Gastrocnemius medialis (tissue), 4 donors: ENCODE data around the gene ZNF611. TPM values are rescaled to one million over a fixed set of nuclear protein-coding genes. Genes with fewer than 3 reads are reported as not detected.
"Not testable (repeated sequence)": the region's sequence is repeated elsewhere in the genome, so short reads cannot be mapped to it uniquely, and the experiment has no call there.

ENCODE experiments used
- ATAC-seq, 2 donors: fragments of 150-250 bp; one replicate each; pipeline ENCODE4 v1.9.1; 2016
- DNase-seq, 2 donors: peaks; one replicate each; pipeline ENCODE4 v3.0.0-alpha.2; 2019
- H3K27ac ChIP-seq, 4 donors: fragments of 200-600 bp; sonication (generic); 1 replicate in 1 of 4; 2 replicates in 3 of 4; pipeline ENCODE4 v1.5.1; 2016 to 2018; ENCODE audit warnings: mild to moderate bottlenecking in 2 of 4, moderate library complexity in 1 of 4
- H3K27me3 ChIP-seq, 3 donors: fragments of 200-600 bp; sonication (generic) in 2 of 3; 1 replicate in 1 of 3; 2 replicates in 2 of 3; pipeline versions ENCODE4 v1.5.1 to v1.6.0; 2016 to 2019; ENCODE audit warnings: mild to moderate bottlenecking in 1 of 3, moderate library complexity in 1 of 3
- H3K36me3 ChIP-seq, 2 donors: fragments of 200-600 bp; sonication (generic) in 1 of 2; one replicate each; pipeline ENCODE4 v1.5.1; 2017 to 2018
- H3K4me1 ChIP-seq, 2 donors: fragments of 200-600 bp; sonication (generic) in 1 of 2; one replicate each; pipeline ENCODE4 v1.5.1; 2016 to 2017; ENCODE audit warnings: mild to moderate bottlenecking in 2 of 2
- H3K4me3 ChIP-seq, 4 donors: fragments of 200-600 bp; sonication (generic) in 3 of 4; 1 replicate in 1 of 4; 2 replicates in 3 of 4; pipeline ENCODE4 v1.5.1; 2016 to 2019; ENCODE audit warnings: mild to moderate bottlenecking in 2 of 4
- H3K9me3 ChIP-seq, 3 donors: fragments of 200-600 bp; sonication (generic) in 2 of 3; 1 replicate in 1 of 3; 2 replicates in 2 of 3; pipeline ENCODE4 v1.5.1; 2016 to 2019
- POLR2A ChIP-seq, 2 donors: fragments of 450-650 bp; IDR thresholded peaks; one replicate each; pipeline ENCODE4 v1.6.1; 2017; ENCODE audit warnings: antibody characterized with exemption in 2 of 2, mild to moderate bottlenecking in 2 of 2, moderate library complexity in 2 of 2
- in situ Hi-C, 4 donors: fragments of 200-750 bp; cut with MboI; loops; one replicate each; pipeline versions ENCODE4 v1.15.0 to v1.8.0; 2017; ENCODE audit warnings: low sequenced_read_pairs in 4 of 4
- intact Hi-C: fragments of 100-400 bp; cut with DNase I; formaldehyde crosslinking; loops from one replicate; pipeline ENCODE4 v1.15.1; 2023; ENCODE audit warnings: low total_unique reads
- total RNA-seq, 4 donors: library from RNA; depleted of rRNA; stranded (reverse); fragments of >200 nt; gene quantifications; one replicate each; pipeline versions ENCODE4 v1.1.0 to v1.2.3, GENCODE V29; 2016
- TF ChIP-seq, protein P1 (sequence below), 5 experiments: fragments of 450-650 bp in 3 of 5; fragments of 200-600 bp in 2 of 5; sonication (generic) in 2 of 5; IDR thresholded peaks in 4 of 5; conservative IDR thresholded peaks in 1 of 5; 1 replicate in 4 of 5; 2 replicates in 1 of 5; pipeline ENCODE4 v1.5.1; 2016 to 2019; ENCODE audit warnings: antibody characterized with exemption in 5 of 5, mild to moderate bottlenecking in 3 of 5, moderate library complexity in 3 of 5

Gene ZNF611
- total RNA-seq, 4 donors from 2014 or later: 1.7 to 4.0 (median 2.5) TPM

DNA sequence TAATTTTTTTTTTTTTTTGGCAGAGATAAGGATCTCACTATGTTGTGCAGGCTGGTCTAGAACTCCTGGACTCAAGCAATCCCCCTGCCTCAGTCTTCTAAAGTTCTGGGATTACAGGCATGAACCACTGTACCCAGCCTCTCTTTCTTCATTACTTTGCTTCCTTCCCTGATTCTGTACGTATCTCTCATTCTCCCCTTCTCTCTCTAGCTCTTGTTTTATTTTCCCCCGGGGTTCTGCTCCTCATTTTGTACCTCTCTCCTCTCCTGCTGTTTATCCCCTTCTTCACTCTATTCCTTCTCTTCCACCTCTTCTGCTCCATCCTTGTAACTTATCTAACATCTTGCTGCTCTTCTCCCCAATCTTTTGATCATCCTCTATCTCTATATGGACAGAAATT lies 46.5 kb downstream of the ZNF611 start:
- Histone ChIP-seq H3K4me1 (peaks cover 3 to 8% of the 10 kb centered on the region in 2 donors), H3K27ac (no peak overlapping the region), H3K36me3 (no peaks in the 10 kb centered on the region), H3K27me3 (peaks cover 0 to 6% (median 3%) of the 10 kb centered on the region in 3 donors), H3K9me3 (no peaks in the 10 kb centered on the region), H3K4me3 (no peak overlapping the region)
- in situ Hi-C loops: no loop called here
- ATAC-seq: no peak
- intact Hi-C loops: no loop called here
- no peak for DNase-seq
- no peak for TF ChIP-seq POLR2A (IDR thresholded peaks at IDR 0.05)

DNA sequence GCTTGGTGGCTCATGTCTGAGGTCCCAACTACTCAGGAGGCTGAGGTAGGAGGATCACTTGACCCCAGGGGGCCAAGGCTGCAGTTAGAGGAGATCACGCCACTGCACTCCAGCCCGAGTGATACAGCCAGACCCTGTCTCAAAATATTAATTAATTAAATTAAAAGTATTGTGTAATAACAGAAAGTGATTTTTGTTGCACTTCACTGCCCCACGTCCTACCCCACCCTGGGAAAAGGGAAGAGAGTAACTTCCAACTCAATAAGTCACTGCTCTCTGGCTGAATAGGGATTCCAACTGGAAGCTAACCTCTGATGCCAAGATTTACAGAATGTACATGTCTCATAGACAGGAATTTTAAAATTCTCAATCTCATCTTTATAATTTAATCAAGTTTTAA lies 47.2 kb downstream of the ZNF611 start:
- intact Hi-C loops: no loop called here
- no peaks in the 10 kb centered on the region for H3K9me3 ChIP-seq
- ATAC-seq: no peak
- no peak for TF ChIP-seq POLR2A (IDR thresholded peaks at IDR 0.05)
- TF ChIP-seq, protein P1, sequence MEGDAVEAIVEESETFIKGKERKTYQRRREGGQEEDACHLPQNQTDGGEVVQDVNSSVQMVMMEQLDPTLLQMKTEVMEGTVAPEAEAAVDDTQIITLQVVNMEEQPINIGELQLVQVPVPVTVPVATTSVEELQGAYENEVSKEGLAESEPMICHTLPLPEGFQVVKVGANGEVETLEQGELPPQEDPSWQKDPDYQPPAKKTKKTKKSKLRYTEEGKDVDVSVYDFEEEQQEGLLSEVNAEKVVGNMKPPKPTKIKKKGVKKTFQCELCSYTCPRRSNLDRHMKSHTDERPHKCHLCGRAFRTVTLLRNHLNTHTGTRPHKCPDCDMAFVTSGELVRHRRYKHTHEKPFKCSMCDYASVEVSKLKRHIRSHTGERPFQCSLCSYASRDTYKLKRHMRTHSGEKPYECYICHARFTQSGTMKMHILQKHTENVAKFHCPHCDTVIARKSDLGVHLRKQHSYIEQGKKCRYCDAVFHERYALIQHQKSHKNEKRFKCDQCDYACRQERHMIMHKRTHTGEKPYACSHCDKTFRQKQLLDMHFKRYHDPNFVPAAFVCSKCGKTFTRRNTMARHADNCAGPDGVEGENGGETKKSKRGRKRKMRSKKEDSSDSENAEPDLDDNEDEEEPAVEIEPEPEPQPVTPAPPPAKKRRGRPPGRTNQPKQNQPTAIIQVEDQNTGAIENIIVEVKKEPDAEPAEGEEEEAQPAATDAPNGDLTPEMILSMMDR (IDR thresholded peaks at IDR 0.05 in 4 of 5, conservative IDR thresholded peaks at IDR 0.05 in 1 of 5): no peak
- no peak overlapping the region for H3K27ac ChIP-seq
- peaks cover 0 to 6% (median 3%) of the 10 kb centered on the region in 3 donors for H3K27me3 ChIP-seq
- in situ Hi-C loops: no loop called here
- H3K4me3 ChIP-seq: no peak overlapping the region
- H3K4me1 ChIP-seq: peaks cover 3 to 8% of the 10 kb centered on the region in 2 donors
- no peak for DNase-seq
- H3K36me3 ChIP-seq: no peaks in the 10 kb centered on the region

GRCh38 chr19:52685811-52686210 lies 49.0 kb downstream of the ZNF611 start:
- in situ Hi-C loops: no loop called here
- intact Hi-C loops: no loop called here
- no peak for DNase-seq
- H3K27ac ChIP-seq: no peak overlapping the region
- H3K4me3 ChIP-seq: no peak overlapping the region
- no peaks in the 10 kb centered on the region for H3K36me3 ChIP-seq
- H3K9me3 ChIP-seq: no peaks in the 10 kb centered on the region
- TF ChIP-seq POLR2A (IDR thresholded peaks at IDR 0.05): no peak
- TF ChIP-seq, protein P1 (IDR thresholded peaks at IDR 0.05 in 4 of 5, conservative IDR thresholded peaks at IDR 0.05 in 1 of 5): no peak
- H3K4me1 ChIP-seq: peaks cover 0 to under 1% of the 10 kb centered on the region in 2 donors
- ATAC-seq: no peak
- peaks cover 0 to 6% (median 3%) of the 10 kb centered on the region in 3 donors for H3K27me3 ChIP-seq

GRCh38 chr19:52681216-52681615 lies 53.6 kb downstream of the ZNF611 start:
- DNase-seq, intact Hi-C loops, H3K27ac ChIP-seq, ATAC-seq, H3K36me3 ChIP-seq, in situ Hi-C loops, H3K27me3 ChIP-seq, H3K9me3 ChIP-seq, H3K4me3 ChIP-seq, H3K4me1 ChIP-seq: not testable (repeated sequence)

DNA sequence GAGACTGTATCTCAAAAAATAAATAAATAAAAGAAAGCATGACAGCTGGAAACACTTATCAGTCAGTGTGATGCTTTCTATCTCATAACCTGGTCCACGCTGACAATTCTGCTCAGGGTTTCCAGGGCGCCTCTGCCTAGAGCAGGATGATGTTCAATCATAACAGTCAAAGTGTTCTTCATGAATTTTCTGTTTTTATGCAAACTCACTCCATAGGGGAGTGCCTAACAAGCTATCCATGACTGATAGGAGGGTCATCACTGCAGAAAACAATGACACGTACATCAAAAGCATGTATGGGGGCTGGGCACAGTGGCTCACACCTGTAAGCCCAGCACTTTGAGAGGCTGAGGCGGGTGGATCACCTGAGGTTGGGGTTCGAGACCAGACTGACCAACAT lies 55.2 kb downstream of the ZNF611 start:
- Histone ChIP-seq H3K36me3 (no peaks in the 10 kb centered on the region), H3K4me3 (no peak overlapping the region), H3K27ac (no peak overlapping the region), H3K9me3 (no peaks in the 10 kb centered on the region), H3K27me3 (no peaks in the 10 kb centered on the region), H3K4me1 (no peaks in the 10 kb centered on the region)
- intact Hi-C loops (no loop called here), in situ Hi-C loops (no loop called here)
- no peak for TF ChIP-seq POLR2A (IDR thresholded peaks at IDR 0.05)
- TF ChIP-seq, protein P1 (IDR thresholded peaks at IDR 0.05 in 4 of 5, conservative IDR thresholded peaks at IDR 0.05 in 1 of 5): no peak
- no peak for ATAC-seq
- no peak for DNase-seq

- ATAC-seq, H3K27me3 ChIP-seq, intact Hi-C loops, H3K4me1 ChIP-seq, H3K27ac ChIP-seq, H3K9me3 ChIP-seq, H3K4me3 ChIP-seq, H3K36me3 ChIP-seq, in situ Hi-C loops, DNase-seq: not testable (repeated sequence)
Observed at GRCh38 chr19:52675239-52675638, 59.6 kb downstream of the ZNF611 start.
